Fibroblast of villous mesenchyme (primary cell): Measurements from ENCODE around the gene APOH. TPM values are rescaled to one million over a fixed set of nuclear protein-coding genes. Genes with fewer than 3 reads are reported as not detected.

Experiments
- DNase-seq: peaks from one replicate; pipeline ENCODE4 v3.0.0-alpha.2; 2010; ENCODE audit warnings: low read depth
- H3K4me3 ChIP-seq: 2 replicates; pipeline ENCODE4 v1.5.1; 2011; ENCODE audit warnings: low read depth, mild to moderate bottlenecking, low read length
- total RNA-seq: library from RNA; depleted of rRNA; stranded (reverse); fragments of >200 nt; gene quantifications from 2 replicates; pipeline ENCODE4 v1.2.3, GENCODE V29; 2012
- TF ChIP-seq, protein P1 (sequence below): IDR thresholded peaks from 2 replicates; pipeline ENCODE4 v1.5.1; 2012; ENCODE audit warnings: low read depth, mild to moderate bottlenecking, low read length; ENCODE audit not compliant: insufficient read depth

Gene APOH
- total RNA-seq, 1 donor: not detected

DNA sequence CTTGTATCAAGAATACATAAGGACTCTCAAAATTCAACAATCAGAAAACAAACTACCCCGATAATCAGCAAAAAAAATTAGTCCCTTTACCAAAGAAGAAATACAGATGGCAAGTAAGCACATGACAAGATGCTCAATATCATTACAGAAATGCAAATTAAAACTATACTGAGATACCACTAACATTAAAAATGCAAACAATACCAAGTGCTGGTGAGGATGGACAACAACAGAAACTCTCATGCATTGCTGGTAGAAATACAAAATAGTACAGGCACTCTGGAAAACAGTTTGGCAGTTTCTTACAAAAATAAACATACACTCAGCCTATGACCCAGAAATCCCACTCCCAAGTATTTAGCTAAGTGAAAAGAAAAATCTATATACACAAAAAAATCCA lies 44.8 kb downstream of the APOH start:
- TF ChIP-seq, protein P1, sequence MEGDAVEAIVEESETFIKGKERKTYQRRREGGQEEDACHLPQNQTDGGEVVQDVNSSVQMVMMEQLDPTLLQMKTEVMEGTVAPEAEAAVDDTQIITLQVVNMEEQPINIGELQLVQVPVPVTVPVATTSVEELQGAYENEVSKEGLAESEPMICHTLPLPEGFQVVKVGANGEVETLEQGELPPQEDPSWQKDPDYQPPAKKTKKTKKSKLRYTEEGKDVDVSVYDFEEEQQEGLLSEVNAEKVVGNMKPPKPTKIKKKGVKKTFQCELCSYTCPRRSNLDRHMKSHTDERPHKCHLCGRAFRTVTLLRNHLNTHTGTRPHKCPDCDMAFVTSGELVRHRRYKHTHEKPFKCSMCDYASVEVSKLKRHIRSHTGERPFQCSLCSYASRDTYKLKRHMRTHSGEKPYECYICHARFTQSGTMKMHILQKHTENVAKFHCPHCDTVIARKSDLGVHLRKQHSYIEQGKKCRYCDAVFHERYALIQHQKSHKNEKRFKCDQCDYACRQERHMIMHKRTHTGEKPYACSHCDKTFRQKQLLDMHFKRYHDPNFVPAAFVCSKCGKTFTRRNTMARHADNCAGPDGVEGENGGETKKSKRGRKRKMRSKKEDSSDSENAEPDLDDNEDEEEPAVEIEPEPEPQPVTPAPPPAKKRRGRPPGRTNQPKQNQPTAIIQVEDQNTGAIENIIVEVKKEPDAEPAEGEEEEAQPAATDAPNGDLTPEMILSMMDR: no peak
- no peak for DNase-seq
- no peak overlapping the region for H3K4me3 ChIP-seq

DNA sequence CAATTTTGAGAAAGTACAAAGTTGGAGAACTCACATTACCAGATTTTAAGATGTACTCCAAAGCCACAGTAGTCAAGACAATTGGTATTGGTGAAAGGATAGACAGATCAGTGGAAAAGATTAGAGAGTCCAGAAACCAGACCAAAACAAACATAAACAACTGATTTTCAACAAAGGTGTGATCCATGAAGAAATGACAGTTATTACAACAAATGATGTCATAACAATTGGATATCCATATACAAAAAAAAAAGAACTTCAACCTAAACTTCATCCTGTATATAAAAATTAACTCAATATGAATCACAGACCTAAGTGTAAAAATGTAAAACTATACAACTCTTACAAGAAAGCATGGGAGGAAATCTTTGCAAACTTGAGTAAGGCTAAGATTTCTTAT lies 45.7 kb downstream of the APOH start:
- DNase-seq: no peak
- TF ChIP-seq, protein P1: no peak
- H3K4me3 ChIP-seq: no peak overlapping the region

DNA sequence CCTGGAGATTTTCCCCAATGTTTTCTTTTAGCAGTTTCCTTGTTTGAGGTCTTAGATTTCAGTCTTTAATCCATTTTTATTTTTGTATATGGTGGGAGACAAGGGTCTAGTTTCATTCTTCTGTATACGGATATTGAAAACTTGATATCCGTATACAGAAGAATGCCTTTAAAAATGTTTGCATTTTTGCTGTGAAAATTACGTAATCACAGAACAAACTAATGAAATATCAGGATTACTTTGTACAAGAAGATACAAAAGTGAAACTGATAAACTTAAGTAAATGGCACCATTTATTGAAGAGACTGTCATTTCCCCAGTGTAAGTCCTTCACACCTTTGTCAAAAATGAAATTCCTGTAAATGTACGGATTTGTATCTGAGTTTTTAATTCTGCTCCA lies 50.6 kb downstream of the APOH start:
- DNase-seq: no peak
- TF ChIP-seq, protein P1: no peak
- H3K4me3 ChIP-seq: no peak overlapping the region

DNA sequence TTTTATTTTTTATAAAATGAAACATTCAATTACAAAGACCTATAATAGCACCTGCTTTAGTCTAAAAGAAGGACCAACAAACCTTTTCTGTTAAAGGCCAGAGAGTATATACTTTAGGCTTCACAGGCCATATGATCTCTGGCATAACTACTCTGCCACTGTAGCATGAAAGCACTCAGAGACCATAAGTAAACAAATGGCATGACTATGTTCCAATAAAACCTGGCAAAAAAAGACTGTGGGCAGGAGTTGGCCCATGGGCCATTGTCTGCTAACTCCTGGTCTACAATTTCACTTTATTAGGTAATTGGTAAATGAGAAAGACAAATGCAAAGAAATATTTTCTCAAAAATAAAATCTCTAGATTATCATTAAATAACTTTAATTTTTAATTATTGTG lies 52.2 kb downstream of the APOH start:
- H3K4me3 ChIP-seq: no peak overlapping the region
- no peak for DNase-seq
- TF ChIP-seq, protein P1: no peak

DNA sequence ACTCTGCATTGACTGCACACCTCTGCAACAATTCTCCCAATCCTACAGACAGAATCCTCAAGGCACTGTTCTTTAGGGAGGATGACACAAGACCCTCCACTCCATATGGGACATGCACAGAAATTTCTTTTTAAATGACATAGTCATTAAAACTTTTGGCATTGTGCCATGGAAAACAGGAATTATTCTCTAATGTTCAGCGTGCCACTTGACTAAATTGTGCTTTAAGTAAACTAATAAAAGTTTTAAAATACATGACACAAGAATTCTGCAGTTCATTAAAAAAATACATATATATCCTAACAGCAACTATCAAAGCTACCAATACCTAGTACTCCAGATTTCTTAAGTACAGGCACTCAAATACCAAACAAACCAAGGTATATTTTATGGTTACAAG lies 53.3 kb downstream of the APOH start:
- DNase-seq: no peak
- TF ChIP-seq, protein P1: no peak
- H3K4me3 ChIP-seq: no peak overlapping the region

DNA sequence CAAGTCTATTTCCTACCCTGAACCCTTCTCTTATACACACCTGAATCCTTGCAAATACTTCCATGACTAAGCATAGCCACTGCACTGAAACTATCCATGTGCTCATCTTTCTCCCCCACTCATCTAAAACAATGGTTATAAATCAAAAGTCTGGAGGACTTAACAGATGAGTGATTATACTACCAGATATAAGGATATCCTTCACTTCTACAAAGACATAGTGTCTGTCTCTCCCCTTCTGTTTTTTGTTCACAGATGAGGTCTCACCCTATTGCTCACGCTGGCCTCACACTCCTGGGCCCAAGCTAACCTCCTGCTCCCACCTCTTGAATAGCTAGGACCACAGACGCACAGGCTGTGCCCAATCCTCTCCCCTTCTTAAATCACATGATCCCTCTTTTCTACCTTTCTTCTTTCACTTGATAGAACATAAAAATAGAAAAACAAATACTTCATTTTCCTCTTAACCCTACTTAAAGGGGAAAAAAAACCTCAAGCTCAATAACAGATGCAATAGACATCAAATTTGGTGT lies 56.5 kb downstream of the APOH start:
- no peak for DNase-seq
- no peak overlapping the region for H3K4me3 ChIP-seq
- TF ChIP-seq, protein P1: no peak

DNA sequence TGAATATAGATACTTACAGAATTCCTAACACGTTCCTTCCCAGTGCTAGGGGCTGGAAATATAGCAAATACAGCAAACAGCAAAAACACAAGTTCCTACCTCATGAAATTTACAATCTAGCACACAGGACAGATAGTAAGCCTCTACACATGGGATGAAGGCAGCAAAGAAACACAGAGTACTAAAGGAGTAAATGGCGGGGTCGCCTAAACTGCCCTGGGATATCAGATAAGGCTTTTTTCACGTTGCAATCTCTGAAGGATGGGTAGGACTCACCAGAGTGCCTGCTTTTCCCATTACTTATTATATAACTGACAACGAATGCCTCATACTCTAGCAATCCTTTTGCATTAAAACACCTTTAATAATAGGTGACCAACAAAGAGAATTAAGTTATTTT lies 57.1 kb downstream of the APOH start:
- DNase-seq: no peak
- H3K4me3 ChIP-seq: no peak overlapping the region
- TF ChIP-seq, protein P1: no peak
